K562 (cell line): ENCODE results near the gene RIIAD1. TPM values are rescaled to one million over a fixed set of nuclear protein-coding genes. Genes with fewer than 3 reads are reported as not detected.

Experiments
- ASH1L ChIP-seq: fragments of 450-650 bp; IDR thresholded peaks from 2 replicates; pipeline ENCODE4 v1.6.1; 2018; ENCODE audit warnings: borderline replicate concordance, mild to moderate bottlenecking, low read depth; ENCODE audit not compliant: partially characterized antibody
- BCOR ChIP-seq: fragments of 450-650 bp; IDR thresholded peaks from 2 replicates; pipeline ENCODE4 v1.6.1; 2016
- CBFB ChIP-seq: sonication (generic); formaldehyde crosslinking; IDR thresholded peaks from 2 replicates; pipeline ENCODE4 v1.4.0; 2020; ENCODE audit warnings: mild to moderate bottlenecking, missing genetic modification reagents
- CLOCK ChIP-seq: fragments of 250-450 bp; sonication (Bioruptor Pico); IDR thresholded peaks from 2 replicates; pipeline ENCODE4 v1.4.0; 2020; ENCODE audit warnings: mild to moderate bottlenecking, moderate library complexity, borderline replicate concordance
- FOXA1 ChIP-seq: fragments of 450-650 bp; IDR thresholded peaks from 2 replicates; pipeline ENCODE4 v1.6.1; 2016; ENCODE audit warnings: mild to moderate bottlenecking, borderline replicate concordance
- FOXJ2 ChIP-seq: fragments of 200-800 bp; sonication (Bioruptor generic); IDR thresholded peaks from 2 replicates; pipeline ENCODE4 v1.6.1; 2016; ENCODE audit warnings: missing genetic modification characterization, missing compliant biosample characterization
- HDGF ChIP-seq: fragments of 450-650 bp; IDR thresholded peaks from 2 replicates; pipeline ENCODE4 v1.6.1; 2016
- IRF2 ChIP-seq: sonication (generic); formaldehyde crosslinking; IDR thresholded peaks from 2 replicates; pipeline ENCODE4 v1.8.1; 2022; ENCODE audit warnings: mild to moderate bottlenecking, missing genetic modification reagents
- MEF2A ChIP-seq: IDR thresholded peaks from 2 replicates; pipeline ENCODE4 v1.6.1; 2011; ENCODE audit warnings: low read depth, mild to moderate bottlenecking, low read length, moderate library complexity; ENCODE audit not compliant: control insufficient read depth
- NEUROD1 ChIP-seq: fragments of 150-350 bp; IDR thresholded peaks from 2 replicates; pipeline ENCODE4 v1.6.1; 2014; ENCODE audit warnings: borderline replicate concordance, low read length, low read depth; ENCODE audit not compliant: partially characterized antibody
- SMC3 ChIP-seq: conservative IDR thresholded peaks from 2 replicates; pipeline ENCODE4 v1.6.1; 2011; ENCODE audit warnings: low read depth, low read length, improper control_type of control experiment; ENCODE audit not compliant: insufficient read depth
- THRAP3 ChIP-seq: fragments of 450-650 bp; IDR thresholded peaks from 2 replicates; pipeline ENCODE4 v1.6.1; 2016; ENCODE audit warnings: mild to moderate bottlenecking, inconsistent platforms, borderline replicate concordance
- WHSC1 ChIP-seq: IDR thresholded peaks from one replicate; pipeline ENCODE4 v1.6.1; 2012; ENCODE audit warnings: low read length, control low read depth, inconsistent platforms
- ZC3H8 ChIP-seq: fragments of 450-650 bp; IDR thresholded peaks from 2 replicates; pipeline ENCODE4 v1.6.1; 2017
- ZFPM2 ChIP-seq: fragments of 250-450 bp; sonication (Bioruptor Pico); IDR thresholded peaks from 2 replicates; pipeline ENCODE4 v1.5.1; 2022; ENCODE audit warnings: mild to moderate bottlenecking
- ZNF124 ChIP-seq: sonication (generic); formaldehyde crosslinking; IDR thresholded peaks from 2 replicates; pipeline ENCODE4 v1.8.1; 2022; ENCODE audit warnings: missing genetic modification reagents
- ZNF197 ChIP-seq: fragments of 200-800 bp; sonication (Bioruptor generic); IDR thresholded peaks from 2 replicates; pipeline ENCODE4 v1.6.1; 2016; ENCODE audit warnings: low read depth, missing genetic modification characterization, missing compliant biosample characterization
- ZNF212 ChIP-seq: fragments of 450-650 bp; formaldehyde crosslinking; IDR thresholded peaks from 2 replicates; pipeline ENCODE4 v1.4.0; 2020; ENCODE audit warnings: mild to moderate bottlenecking
- ZNF395 ChIP-seq: fragments of 200-800 bp; sonication (Bioruptor generic); IDR thresholded peaks from 2 replicates; pipeline ENCODE4 v1.6.1; 2017; ENCODE audit warnings: missing genetic modification characterization, missing compliant biosample characterization
- ZNF431 ChIP-seq: sonication (generic); formaldehyde crosslinking; IDR thresholded peaks from 2 replicates; pipeline ENCODE4 v1.8.0; 2022; ENCODE audit warnings: mild to moderate bottlenecking, missing genetic modification reagents
- polyA plus RNA-seq, 8 experiments: library from polyadenylated mRNA; depleted of rRNA in 4 of 8; stranded (reverse) in 5 of 8; unstranded in 3 of 8; fragments of >200 nt; fragmentation: Nextera tagmentation in 2 of 8; fragmentation: Illumina TruSeq in 1 of 8; extraction: Ambion mirVana in 2 of 8; extraction: Trizol in 1 of 8; gene quantifications; 2 replicates each; pipeline versions ENCODE4 v1.2.1 to v1.2.3, GENCODE V29; 2011 to 2014; ENCODE audit warnings: inconsistent platforms in 1 of 8, missing spikeins in 1 of 8
- total RNA-seq, 7 experiments: library from RNA; depleted of rRNA in 6 of 7; stranded (reverse); fragments of >200 nt in 6 of 7; fragmentation: Illumina TruSeq in 2 of 7; extraction: Trizol in 2 of 7; gene quantifications; 2 replicates each; pipeline versions ENCODE4 v1.2.1 to v1.2.3, GENCODE V29; 2011 to 2021; ENCODE audit warnings: low replicate concordance in 1 of 7
- TF ChIP-seq, protein P1 (sequence below), 2 experiments: fragments of 450-650 bp; IDR thresholded peaks; 2 replicates each; pipeline ENCODE4 v1.6.1; 2018; ENCODE audit warnings: mild to moderate bottlenecking in 2 of 2, low read depth in 1 of 2; ENCODE audit not compliant: partially characterized antibody in 2 of 2

Gene RIIAD1
- total and polyA plus RNA-seq, 9 of the 15 experiments (the other 6 are each of a cell fraction or from before 2014, with no cell fraction given), result not detected

DNA sequence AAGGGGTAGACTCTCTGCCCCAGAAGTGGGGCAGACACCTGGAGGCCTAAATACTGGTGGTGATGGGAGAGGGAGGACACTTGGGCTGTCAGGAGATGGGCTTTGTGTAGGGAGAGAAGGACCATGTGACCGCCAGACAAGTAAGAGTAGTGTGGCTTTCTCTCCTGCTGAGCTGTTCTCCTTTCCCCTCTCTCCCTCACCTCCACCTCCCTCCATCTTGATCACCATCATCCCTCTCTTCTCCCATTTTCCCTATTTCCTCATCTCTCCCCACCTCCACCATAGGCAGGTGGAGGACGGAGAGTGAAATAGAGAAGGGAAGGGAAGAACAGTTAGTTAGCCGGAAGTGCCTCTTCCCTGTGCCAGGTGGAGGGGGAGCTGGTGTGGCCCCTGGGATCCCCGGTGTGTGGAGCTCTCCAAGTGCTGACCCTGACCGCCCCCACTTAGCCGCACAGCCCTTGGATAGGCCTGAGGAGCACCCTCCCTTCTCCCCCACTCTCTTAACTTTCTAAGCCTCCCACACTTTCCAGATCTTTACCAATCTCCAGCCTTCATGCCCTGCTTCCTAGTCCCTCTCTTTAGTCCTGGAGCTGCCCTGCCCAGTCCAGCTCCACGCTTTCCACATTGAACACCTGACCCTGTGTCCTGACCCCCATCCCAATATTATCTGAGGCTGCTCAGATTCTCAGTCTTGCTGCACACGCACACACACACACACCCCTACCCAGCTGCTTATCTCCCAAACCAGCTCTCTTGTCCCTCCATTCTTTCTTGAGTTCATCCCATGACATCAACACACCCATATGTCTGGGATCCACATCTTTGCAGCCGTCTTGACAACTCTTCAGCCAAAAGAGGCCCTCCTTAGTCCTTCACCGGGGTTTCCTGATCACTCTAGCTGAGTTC lies 6.2 kb upstream of the RIIAD1 start (continued):
- TF ChIP-seq ZNF124 (CRISPR knock-in tag) (no peak), NEUROD1 (no peak), HDGF (no peak), THRAP3 (no peak), FOXJ2 (no peak), WHSC1 (no peak), ZNF395 (CRISPR knock-in tag) (peak; percentile 84; the same call in 1 of the 2 replicates), ZNF431 (CRISPR knock-in tag) (no peak), SMC3 (no peak), ZNF212 (CRISPR knock-in tag) (no peak), ASH1L (no peak), CBFB (CRISPR knock-in tag) (no peak), BCOR (peak; percentile 80), MEF2A (no peak), ZC3H8 (no peak), FOXA1 (no peak), IRF2 (CRISPR knock-in tag) (no peak), ZFPM2 (CRISPR knock-in tag) (no peak), CLOCK (CRISPR knock-in tag) (no peak), ZNF197 (CRISPR knock-in tag) (0 out of 2 replicates have a peak, but pooled peaks have one; percentile 58)
- TF ChIP-seq, protein P1, sequence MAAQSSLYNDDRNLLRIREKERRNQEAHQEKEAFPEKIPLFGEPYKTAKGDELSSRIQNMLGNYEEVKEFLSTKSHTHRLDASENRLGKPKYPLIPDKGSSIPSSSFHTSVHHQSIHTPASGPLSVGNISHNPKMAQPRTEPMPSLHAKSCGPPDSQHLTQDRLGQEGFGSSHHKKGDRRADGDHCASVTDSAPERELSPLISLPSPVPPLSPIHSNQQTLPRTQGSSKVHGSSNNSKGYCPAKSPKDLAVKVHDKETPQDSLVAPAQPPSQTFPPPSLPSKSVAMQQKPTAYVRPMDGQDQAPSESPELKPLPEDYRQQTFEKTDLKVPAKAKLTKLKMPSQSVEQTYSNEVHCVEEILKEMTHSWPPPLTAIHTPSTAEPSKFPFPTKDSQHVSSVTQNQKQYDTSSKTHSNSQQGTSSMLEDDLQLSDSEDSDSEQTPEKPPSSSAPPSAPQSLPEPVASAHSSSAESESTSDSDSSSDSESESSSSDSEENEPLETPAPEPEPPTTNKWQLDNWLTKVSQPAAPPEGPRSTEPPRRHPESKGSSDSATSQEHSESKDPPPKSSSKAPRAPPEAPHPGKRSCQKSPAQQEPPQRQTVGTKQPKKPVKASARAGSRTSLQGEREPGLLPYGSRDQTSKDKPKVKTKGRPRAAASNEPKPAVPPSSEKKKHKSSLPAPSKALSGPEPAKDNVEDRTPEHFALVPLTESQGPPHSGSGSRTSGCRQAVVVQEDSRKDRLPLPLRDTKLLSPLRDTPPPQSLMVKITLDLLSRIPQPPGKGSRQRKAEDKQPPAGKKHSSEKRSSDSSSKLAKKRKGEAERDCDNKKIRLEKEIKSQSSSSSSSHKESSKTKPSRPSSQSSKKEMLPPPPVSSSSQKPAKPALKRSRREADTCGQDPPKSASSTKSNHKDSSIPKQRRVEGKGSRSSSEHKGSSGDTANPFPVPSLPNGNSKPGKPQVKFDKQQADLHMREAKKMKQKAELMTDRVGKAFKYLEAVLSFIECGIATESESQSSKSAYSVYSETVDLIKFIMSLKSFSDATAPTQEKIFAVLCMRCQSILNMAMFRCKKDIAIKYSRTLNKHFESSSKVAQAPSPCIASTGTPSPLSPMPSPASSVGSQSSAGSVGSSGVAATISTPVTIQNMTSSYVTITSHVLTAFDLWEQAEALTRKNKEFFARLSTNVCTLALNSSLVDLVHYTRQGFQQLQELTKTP (IDR thresholded peaks at IDR 0.05; ENCODE audit: low read depth in 1 of 2, partially characterized antibody in 2 of 2), result peak in 1 of 2 experiments; percentile 59
